RWPE1 (cell line): ENCODE results near the gene EMILIN2.
"Not testable (repeated sequence)": the region's sequence is repeated elsewhere in the genome, so short reads cannot be mapped to it uniquely, and the experiment has no call there.

Experiments used
- CTCF ChIA-PET: fragments of 350-600 bp; sonication (Branson Sonifier 250); formaldehyde crosslinking; extraction: SDS; loops from one replicate; lab custom pipeline; 2021; lab: Yijun Ruan, JAX
- POLR2A ChIA-PET: fragments of 400-600 bp; formaldehyde crosslinking; extraction: SDS; loops from one replicate; lab custom pipeline; 2020; ENCODE audit warnings: antibody characterized with exemption; ENCODE audit not compliant: low non-redundant PET; lab: Yijun Ruan, JAX
- DNase-seq: peaks from one replicate; pipeline ENCODE4 v3.0.0; 2012; ENCODE audit warnings: low spot score
- H3K27ac ChIP-seq: fragments of 450-650 bp; 2 replicates; pipeline ENCODE4 v1.5.1; 2017
- CTCF ChIP-seq: fragments of 450-650 bp; conservative IDR thresholded peaks from 2 replicates; pipeline ENCODE4 v1.5.1; 2017; ENCODE audit warnings: low read depth, mild to moderate bottlenecking

EMILIN2 gene

GRCh38 chr18:2824865-2825264, 21.9 kb upstream of the EMILIN2 start:
- TF ChIP-seq CTCF: no peak
- CTCF ChIA-PET: no interaction called here
- POLR2A ChIA-PET: no interaction called here
- DNase-seq: no peak
- H3K27ac ChIP-seq: no peak overlapping the region

DNA sequence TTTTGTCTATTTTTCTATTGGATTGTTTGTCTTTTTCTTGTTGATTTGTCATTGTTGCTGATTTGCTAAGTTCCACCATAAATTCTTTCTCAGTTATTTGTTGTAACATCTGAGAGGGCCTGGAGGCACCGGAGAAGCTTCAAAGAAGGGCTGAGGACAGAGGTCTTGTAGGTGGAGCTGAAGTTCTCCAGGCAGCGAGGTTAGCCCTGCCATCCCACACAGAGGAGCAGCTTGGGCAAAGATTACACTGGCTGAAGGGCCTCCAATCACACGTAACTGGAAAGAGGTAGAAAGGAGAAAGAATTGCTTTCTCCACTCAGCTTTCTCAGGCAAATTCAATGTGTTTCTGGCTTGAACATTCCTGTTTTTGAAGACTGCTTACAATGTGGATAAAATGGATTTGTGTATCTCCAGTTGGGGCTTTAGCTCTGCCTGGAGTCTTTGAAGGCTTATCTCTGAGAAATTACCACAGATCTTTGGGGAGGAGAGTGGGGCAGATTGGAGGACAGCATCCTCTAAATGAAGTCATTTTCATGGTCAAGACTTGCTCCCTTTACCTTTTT, 21.1 kb upstream of the EMILIN2 start:
- DNase-seq: no peak
- ChIA-PET CTCF (interaction anchor here (0.6 kb wide), 1 partner anchor 1864 kb away, joined by 3 read pairs; no protein-coding TSS in a partner anchor), POLR2A (no interaction called here)
- TF ChIP-seq CTCF: no peak
- H3K27ac ChIP-seq: no peak overlapping the region

- ChIA-PET POLR2A (interaction anchor here (0.6 kb wide), 1 partner anchor 11 kb away, joined by 3 read pairs; no protein-coding TSS in a partner anchor), CTCF (interaction anchor here (0.6 kb wide), 1 partner anchor 29 kb away, joined by 4 read pairs; no protein-coding TSS in a partner anchor)
- DNase-seq: no peak
- no peak overlapping the region for H3K27ac ChIP-seq
- TF ChIP-seq CTCF: no peak
Observed at GRCh38 chr18:2826581-2826980, 20.2 kb upstream of the EMILIN2 start.

GRCh38 chr18:2827061-2827460, 19.7 kb upstream of the EMILIN2 start:
- TF ChIP-seq CTCF: no peak
- H3K27ac ChIP-seq: no peak overlapping the region
- ChIA-PET POLR2A (no interaction called here), CTCF (no interaction called here)
- DNase-seq: no peak

- H3K27ac ChIP-seq, POLR2A ChIA-PET, DNase-seq, CTCF ChIA-PET: not testable (repeated sequence)
Observed at GRCh38 chr18:2836118-2836517, 10.7 kb upstream of the EMILIN2 start.

GRCh38 chr18:2837290-2837689, 9.5 kb upstream of the EMILIN2 start:
- DNase-seq, POLR2A ChIA-PET, H3K27ac ChIP-seq: not testable (repeated sequence)
- CTCF ChIA-PET: interaction anchor here (0.6 kb wide), 1 partner anchor 400 kb away, joined by 3 read pairs; no protein-coding TSS in a partner anchor

DNA sequence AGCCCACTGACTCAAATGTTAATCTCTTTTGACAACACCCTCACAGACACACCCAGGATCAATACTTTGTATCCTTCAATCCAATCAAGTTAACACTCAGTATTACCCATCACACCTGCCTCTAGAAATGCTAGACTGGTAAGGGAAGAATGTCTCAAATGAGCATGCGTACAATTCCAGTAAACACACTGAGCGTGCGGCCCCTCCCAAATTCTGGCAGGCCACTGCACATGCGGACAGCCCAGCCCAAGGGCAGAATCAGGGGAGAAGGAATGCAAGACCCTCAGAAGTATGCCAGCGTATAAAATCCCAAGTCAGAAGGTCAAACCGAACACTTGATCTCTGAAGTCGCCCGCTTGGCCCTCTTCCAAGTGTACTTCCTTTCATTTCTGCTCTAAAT, 7.6 kb upstream of the EMILIN2 start:
- no peak for TF ChIP-seq CTCF
- ChIA-PET CTCF (no interaction called here), POLR2A (no interaction called here)
- H3K27ac ChIP-seq: no peak overlapping the region
- DNase-seq: no peak
